CD4-positive, alpha-beta T cell treated with Interleukin-6 at 100 ng/mL for 8 hours (primary cell): Measurements from ENCODE around the gene DLX3.

Source experiments
- DNase-seq: peaks from one replicate; pipeline ENCODE4 v3.0.0-alpha.2; 2020; ENCODE audit warnings: mixed read lengths, low spot score

Gene DLX3

GRCh38 chr17:50023520-50023919 lies 28.5 kb upstream of the DLX3 start:
- DNase-seq: no peak

- DNase-seq: no peak
Measured at GRCh38 chr17:50022463-50023130, 27.6 kb upstream of the DLX3 start.

DNA sequence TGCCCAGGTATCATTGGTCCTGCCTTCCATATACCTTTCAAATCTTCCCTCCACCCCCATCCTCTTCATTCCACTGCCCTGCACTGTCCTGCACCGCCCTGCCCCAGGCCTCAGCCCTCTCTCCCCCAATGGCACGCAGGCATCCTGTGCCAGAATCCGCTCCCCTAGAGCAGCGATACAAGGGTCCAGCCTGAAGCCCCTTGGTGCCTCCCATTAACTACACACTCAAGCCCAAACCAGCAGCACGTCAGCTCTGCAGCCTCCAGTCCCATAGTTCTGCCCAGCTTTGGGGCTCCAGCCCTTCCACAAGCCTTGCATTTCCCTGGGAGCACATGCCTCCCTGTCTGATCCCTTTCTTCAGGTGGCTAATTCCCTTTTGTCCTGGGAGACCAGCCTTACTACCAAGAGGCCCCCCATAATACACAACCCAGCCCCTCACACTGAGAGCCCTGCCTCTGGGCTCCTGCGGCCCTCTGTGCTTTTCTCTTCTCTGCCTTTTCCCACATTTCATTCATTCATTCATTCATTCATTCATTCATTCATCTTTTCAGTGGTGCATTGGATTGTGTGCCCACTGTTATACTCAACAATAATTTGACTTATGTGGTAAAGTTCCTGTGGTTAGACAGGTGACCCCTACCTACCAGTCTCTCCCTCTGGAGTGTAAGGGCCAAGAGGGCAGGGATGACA lies 26.8 kb upstream of the DLX3 start:
- DNase-seq: no peak

DNA sequence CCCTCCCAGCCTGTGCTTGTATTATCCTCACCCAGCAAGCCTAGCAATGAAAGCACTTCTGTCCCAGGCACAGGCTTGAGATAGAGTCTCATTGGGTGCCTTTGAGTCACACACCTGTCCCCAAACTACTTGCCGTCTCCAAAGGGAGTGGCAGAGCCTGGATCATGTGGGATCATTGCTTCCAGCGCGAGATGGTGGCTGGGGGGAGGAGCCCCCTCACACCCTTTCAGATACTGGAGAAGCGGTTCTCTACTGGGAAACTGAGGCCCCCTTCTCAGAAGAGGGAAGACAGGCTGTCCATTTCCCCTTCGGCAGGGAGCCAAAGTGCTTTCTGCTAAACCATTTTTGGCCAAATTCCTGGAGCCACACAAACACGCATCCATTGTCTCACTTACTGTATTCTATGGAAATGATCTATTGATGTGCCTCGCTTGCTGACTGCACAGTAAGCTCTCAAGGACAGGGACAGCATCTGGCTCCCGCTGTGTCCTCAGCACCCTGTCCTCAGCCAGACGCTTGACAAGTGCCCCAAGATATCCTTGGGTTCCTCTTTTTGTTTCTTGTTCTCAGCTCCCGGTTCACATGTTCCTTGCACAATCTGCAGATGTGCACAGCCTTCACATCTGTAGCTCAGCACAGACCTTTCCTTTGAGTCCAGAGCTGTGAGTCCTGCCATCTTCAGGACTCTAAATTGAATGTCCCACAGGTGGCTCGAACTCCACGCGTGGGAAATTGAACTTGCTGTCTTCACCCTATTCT lies 26.0 kb upstream of the DLX3 start:
- no peak for DNase-seq

DNA sequence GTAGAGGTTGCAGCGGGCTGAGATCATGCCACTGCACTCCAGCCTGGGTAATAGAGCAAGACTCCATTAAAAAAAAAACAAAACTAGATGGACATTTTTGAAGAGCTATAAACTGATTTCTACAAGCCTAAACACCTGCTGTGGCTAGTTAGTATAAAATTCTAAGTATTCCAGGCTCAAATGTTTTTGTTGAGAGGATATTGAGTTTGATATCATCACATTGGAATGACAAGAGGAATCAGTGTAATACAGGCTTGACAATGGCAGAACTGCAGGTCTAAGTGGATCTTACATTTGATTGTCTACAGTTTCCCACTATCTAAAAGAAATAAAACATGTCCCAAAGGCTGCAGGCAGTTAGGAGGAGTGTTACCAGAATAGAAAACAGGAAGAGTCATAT lies 23.9 kb upstream of the DLX3 start:
- no peak for DNase-seq

- DNase-seq: no peak
Measured at GRCh38 chr17:50015146-50015545, 20.1 kb upstream of the DLX3 start.

- no peak for DNase-seq
Measured at GRCh38 chr17:50014471-50015088, 19.6 kb upstream of the DLX3 start.

- DNase-seq: no peak
Measured at GRCh38 chr17:50013079-50013478, 18.1 kb upstream of the DLX3 start.

- DNase-seq: no peak
Measured at GRCh38 chr17:50009282-50009681, 14.3 kb upstream of the DLX3 start.

- DNase-seq: no peak
Measured at GRCh38 chr17:50003911-50004310, 8.9 kb upstream of the DLX3 start.

GRCh38 chr17:49998836-49999511 lies 4.0 kb upstream of the DLX3 start:
- no peak for DNase-seq

DNA sequence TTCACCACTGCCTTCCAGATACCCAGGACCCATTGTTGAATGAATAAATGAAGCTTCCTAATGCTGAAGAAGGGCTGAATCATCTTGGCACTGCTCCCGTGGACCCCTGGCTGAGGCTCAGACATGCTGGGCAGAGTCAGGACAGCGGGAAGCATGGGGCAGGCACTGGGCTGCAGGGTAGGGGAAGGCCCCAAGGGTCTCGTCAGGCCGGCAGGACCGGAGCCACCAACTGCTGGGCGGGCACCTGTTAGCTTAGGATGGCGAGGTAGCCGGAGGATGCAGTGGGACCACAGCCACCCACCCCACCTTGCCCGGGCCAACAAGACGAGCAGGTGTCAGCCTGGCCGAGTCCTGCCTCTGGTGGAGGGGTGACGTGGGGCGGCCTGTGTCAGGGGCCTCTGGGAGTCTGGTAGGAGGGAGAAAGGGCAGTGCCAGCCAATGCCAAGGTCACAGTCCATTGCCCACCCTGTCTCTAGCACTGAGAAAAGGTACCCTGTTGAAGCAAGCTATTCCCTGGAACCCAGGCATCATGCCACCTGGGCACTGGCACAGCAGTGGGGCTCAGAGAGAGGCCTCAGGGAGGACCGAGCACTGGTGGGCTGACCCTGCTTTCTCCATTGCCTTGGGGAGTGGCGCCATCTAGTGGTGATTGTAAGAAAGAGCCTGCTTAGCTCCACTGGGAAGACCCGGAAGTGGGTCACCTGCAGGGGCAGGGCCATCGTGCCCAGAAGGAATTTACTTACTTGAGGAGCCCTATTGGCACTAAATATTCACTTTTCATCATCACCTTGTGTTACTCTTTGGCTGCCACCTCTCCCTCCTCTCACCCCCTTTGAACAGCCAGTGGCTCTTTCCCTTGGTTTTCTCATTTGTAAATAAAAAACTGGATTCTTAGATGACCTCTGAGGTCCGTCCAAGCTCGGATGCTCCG lies 3.0 kb upstream of the DLX3 start:
- DNase-seq: peak; percentile 83

GRCh38 chr17:49997301-49997650 lies 2.3 kb upstream of the DLX3 start:
- no peak for DNase-seq

GRCh38 chr17:49996495-49997300 lies 1.7 kb upstream of the DLX3 start:
- peak; percentile 47 for DNase-seq

DNA sequence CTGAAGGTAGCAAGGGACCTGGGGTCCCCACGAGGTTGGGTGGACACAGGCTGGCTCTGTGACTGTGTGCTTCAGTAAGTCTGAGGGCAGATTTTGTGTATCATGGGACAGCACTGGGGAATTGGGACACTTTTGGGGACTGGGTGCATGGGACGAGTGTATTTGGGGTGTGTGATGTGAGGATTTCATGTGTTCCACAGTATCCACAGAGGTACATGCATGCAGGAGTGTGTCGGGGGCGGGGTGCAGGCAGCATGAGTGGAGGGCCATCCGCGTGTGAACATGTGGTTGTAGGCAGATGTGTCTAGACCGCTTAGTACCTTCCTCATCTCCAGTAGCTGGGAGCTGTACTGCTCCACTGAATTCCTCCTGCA lies 1.1 kb upstream of the DLX3 start:
- no peak for DNase-seq

- no peak for DNase-seq
Measured at GRCh38 chr17:49994085-49995054, 654 bp downstream of the DLX3 start.

DNA sequence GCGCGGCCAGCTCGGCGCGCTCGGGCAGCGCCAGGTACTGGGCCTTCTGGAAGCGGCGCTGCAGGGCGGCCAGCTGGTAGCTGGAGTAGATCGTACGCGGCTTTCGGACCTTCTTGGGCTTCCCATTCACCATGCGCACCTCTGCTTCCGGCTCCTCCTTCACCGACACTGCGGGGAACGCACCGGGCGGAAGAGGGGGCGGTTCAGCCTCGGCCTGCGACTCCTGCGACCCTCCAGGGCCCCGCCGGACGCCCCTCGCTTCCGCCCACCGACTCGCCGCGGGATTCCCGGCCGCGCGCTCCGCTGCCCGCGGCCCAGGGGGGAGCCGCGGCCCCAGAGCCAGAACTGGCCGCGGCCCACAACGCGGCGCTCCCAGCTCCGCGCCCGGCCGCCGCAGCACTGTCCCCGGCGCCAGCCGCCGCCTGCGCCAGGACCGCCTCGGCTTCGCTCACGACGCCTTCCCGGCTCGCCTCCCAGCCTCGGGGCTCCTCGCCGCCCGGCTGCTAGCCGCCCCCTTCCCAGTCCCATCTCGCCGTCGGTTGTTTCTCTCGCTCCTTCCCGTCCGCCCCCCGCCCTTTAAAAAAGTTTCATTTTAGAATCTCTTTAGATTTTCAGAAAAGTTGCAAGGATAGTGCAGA lies 1.5 kb downstream of the DLX3 start:
- peak; percentile 25 for DNase-seq

- no peak for DNase-seq
Measured at GRCh38 chr17:49992933-49993422, 2.0 kb downstream of the DLX3 start.
